ENCODE measurements around the gene SRP68. TPM values are rescaled to one million over a fixed set of nuclear protein-coding genes. Genes with fewer than 3 reads are reported as not detected.

Gene SRP68
- total RNA-seq, 1 donor from 2014 or later: 62.2 TPM

DNA sequence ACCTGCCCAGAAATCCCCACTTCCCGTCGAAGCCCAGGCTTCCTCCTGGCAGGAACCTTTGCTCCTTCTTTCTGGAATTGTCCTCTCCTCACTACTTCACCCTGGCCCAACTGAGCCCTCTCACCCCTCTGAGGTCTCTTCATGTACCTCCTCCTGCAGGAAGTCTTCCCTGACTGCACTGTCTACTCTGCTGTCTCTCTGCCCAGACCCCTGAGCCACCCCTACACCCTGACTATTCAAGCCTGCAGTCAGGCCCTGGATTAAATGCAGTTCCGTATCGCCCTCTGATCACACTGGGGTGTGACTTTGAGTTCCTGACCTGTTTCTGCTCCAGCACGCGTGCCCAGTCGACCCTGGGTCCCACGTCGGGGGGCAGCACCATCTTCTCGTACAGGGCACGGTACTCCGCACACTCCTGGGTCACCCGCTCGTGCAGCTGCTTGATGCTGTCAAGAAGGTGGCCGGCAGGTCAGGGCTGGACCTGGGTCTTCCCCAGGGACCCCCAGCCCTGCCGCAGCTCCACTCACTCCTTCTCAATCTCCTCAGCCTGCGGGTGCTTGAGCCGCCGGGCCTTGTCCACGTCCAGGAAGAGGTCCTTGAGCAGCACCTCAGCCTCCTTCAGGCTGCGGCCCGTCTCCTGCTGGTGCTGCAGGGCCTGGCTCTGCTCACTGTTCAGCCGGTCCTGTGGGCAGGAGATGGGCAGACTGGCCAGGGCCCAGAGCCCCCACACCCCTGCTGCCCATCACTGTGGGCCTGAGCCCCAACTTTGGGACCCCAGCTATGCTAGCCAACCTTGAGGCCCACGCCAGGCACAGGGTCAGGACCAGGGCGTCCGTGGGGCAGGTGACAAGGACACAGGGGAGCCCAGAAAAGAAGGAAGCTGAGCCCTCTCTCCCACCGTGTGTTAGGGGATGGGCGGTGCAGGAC is 49.1 kb downstream of the SRP68 start:
- no peak for DNase-seq (ENCODE audit: extremely low read depth, low read depth, low spot score)

DNA sequence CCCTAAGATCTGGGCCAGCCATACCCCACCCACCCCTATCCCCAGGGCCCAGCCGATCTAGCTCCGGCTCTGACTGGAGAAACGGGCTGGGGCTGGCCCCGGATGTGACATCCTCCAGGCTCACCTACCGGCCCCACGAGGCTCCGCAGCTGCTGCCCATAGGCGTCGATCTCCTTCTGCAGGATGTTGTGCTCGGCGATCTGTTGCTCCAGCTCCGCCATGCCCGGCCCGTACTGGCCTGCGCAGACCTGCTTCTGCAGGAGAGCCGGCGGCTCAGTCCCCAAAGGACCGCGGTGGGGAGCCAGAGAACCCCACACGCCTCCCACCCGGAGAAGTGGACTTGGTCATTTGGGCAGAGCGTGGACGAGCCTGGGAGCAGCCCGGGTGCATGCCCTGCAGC is 50.0 kb downstream of the SRP68 start:
- DNase-seq (ENCODE audit: extremely low read depth, low read depth, low spot score): no peak

DNA sequence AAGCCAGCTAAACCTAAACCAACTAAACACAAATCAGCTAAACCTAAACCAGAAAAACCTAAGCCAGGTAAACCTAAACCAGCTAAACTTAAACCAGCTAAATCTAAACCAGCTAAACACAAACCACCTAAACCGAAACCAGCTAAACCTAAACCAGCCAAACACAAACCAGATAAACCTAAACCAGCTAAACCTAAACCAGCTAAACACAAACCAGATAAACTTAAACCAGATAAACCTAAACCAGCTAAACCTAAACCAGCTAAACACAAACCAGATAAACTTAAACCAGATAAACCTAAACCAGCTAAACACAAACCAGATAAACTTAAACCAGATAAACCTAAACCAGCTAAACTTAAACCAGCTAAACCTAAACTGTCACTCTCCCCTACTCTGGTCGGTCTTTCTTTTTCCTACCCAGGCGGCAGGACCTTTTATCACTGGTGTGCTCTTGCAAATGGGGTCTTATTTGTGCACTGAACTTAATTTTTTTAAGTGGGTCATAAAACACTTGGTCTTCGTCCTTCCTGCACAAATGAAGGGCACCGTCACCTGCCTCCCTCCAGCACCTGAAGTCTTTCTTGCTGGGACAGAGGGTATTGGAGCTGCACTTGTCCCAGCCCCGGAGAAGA is 52.4 kb downstream of the SRP68 start:
- DNase-seq (ENCODE audit: extremely low read depth, low read depth, low spot score): no peak

DNA sequence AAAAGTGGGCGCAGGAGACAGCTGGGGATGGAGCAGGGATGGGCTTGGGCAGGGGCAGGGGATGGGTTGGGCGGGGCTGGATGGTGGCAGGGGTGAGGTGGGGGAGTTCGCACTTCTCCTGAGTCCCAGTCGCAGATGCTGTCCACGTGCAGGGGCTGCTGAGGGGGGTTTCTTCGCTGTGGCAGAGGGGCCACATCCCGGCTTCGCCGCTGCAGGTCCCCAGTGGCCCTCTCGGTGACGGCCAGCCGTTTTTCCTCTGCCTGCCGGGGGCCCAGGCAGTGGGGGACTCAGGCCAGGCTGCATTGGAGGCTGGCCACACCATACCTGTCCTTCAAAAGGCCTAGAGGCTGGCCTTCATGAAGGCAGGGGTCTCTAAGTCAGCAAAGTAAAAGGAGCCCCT is 53.5 kb downstream of the SRP68 start:
- no peak for DNase-seq (ENCODE audit: extremely low read depth, low read depth, low spot score)

DNA sequence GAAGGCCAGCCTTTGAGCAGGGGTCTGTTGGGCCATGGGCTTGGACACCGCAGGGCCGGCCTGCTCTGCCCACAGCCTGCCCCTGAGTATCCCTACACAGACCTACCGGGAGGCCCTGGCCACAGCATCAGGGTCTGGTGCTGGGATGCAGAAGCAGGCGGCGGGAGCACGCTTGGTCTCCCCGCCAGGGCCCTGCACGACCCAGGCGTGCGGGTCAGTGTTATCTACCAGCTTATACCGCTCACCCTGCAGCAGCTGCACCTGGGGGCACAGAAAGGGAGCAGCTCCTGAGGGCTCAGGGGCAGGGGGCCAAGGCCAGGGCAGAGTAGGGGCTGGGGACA is 54.0 kb downstream of the SRP68 start:
- DNase-seq (ENCODE audit: extremely low read depth, low read depth, low spot score): no peak

DNA sequence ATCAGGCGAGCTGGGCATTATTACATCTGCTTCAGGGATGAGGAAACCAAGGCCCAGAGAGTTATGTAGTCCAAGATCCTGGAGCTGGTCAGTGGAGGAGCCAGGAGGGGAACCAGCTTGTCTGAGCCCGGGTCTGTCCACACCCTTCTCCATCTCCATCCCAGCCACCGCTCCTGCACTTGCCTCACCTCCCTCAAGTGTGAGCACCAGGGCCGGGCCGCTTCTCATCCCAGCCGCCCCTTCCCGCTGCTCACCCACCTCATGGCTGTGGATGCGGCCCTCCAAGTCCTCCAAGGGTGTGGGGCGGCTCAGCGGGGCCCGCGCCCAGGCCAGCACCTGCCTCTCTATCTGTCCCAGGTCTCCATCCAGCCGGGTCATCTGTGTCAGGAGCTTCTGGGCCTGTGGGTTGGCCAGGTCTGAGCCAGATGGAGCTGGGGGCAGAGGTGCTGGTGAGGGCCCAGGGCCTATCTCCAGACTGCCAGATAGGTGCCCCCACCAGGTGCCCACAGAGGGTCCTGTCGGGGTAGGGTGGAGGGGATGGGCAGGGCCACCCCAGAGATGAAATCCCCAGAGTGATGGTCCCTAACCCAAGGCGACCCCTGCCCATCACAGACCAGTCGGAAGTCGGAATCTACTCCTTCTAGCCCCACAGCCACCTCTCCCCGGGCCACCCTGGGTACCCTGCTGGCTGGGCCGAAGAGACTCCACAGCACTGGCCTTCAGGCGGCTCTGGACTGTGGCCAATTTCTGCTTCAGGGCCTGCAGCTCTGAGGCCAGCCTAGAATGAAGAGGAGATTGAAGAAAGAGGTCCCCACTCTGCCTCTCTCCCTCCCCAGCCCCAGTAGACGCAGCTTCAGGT is 54.6 kb downstream of the SRP68 start:
- no peak for DNase-seq (ENCODE audit: extremely low read depth, low read depth, low spot score)

DNA sequence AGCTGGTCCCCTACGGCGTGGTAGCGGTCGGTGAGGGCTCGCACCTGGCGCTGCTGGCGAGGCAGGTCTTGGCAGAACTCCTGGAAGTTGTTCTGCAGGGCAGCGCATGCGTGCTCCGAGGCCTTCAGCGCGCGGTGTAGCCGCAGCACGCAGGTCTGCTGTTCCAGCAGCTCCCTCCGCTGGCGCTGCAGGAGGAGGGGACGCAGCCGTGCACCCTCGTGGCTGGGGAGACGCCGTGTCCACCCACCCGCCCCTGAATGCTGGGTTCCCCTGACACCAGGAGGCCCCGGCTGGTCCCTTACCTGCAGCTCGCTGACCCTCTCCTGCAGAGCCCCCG is 57.4 kb downstream of the SRP68 start:
- DNase-seq (ENCODE audit: extremely low read depth, low read depth, low spot score): no peak

DNA sequence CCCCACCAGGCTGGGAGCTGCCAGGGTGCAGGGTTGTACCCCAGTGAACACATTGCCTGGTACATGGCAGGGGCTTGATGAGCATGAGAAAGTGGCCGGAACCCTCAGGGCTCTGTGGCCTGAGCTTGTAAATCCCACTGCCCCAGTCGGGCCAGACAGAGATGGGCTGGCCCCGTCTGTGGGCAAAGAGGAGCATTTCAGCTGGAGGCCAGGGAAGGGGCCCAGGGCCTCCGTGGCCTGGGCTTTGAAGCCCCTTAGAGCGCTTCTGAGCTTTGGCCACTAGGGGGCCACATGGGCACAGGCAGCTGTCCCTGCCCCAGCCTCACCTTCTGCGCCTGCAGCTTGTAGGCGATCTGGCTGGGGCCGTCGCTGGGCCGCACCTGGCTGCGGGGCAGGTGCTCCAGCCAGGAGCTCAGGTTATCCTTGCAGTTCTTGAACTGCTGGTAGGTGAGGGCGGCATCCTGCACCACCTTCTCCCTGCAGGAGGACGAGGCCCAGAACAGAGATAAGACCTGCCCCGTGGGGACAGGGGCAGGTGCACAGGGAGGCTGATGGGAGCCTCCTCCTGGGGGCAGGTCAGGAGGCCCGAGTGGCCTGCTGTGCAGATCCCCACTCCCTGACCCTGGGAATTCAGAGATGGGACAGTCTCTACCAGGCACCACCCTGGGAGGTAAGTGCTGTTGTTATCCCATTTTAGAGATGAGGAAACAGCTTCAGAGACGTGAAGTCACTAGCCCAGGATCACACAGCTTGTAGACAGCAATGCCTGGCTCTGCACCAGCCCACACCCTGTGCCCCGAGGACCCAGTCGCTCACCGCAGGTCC is 58.0 kb downstream of the SRP68 start:
- no peak for DNase-seq (ENCODE audit: extremely low read depth, low read depth, low spot score)

DNA sequence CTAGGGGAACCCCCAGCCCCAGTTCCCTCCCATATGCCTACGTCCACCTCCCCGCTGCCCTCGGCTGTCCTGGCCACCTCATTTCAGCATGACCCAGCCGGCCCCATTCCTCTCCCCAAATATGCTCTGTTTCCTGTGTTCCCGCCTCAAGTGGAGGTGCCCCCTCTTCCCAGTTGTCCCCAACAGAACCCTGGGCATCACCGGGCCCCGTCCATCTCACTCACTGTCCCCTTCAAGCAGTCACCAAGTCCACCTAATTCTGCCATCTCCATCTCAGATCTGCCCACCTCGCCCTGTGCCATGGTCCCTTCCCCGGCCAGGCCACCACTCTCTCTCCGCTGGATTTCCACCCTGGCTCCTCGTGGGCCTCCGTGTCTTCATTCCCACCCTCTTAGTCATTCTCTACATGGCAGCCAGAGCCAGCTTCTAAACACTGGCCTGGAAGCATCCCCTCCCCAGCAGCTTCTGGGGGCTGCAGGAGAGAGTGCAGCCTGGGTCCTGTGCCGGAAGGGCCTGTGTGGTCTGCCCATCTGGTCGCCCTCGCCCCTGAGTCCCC is 58.9 kb downstream of the SRP68 start:
- DNase-seq (ENCODE audit: extremely low read depth, low read depth, low spot score): no peak

DNA sequence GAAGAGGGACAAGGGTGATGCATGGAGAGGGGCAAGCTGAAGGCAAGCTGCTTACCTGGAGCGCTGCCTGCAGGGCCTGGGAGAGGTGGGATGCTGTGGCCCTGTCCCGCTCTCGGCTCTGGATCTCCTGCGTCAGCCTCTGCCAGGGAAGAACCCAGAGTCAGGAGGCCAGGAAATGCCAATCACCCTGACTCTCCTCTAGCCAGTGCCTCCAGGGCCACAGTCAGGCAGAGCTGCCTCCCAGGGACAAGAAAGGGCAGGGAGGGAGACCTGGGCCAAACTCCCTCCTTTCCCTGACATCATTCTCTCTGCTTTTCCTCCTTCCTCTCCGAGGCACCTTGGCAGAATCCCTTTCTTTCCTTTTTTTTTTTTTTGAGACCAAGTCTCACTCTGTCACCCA is 60.4 kb downstream of the SRP68 start:
- DNase-seq (ENCODE audit: extremely low read depth, low read depth, low spot score): no peak

DNA sequence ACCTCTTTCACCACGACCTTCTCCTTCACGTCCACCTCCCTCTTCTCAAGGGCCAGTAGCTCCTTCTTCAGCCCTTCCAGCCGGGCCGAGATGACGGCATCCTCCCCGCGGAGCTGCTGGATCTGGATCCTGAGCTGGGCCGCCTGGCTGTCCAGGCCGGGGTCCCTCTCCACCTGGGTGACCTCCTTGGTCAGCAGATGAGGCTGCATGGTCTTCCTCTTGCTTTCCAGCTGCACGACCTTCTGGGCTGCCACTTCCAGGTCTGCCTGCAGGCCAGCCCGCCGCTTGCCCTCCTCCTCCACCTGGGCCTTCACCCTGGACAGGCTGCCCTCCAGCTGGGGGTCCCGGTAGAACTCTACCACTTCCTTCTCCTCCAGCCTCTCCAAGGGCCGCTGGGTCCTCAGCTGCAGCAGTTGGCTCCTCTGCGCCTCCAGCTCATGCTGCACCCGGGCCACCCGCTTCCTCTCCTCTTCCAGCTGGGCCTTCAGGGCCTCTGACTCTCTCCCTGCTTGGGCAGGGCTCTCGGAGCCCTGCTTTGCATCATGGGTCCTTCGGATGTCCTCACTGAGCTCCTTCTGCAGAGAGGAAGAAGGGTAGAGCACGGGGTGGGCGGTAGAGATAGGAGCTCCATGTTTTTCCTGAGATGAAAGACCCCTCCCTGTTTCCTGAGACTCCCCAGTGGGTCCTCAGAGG is 62.2 kb downstream of the SRP68 start:
- no peak for DNase-seq (ENCODE audit: extremely low read depth, low read depth, low spot score)

DNA sequence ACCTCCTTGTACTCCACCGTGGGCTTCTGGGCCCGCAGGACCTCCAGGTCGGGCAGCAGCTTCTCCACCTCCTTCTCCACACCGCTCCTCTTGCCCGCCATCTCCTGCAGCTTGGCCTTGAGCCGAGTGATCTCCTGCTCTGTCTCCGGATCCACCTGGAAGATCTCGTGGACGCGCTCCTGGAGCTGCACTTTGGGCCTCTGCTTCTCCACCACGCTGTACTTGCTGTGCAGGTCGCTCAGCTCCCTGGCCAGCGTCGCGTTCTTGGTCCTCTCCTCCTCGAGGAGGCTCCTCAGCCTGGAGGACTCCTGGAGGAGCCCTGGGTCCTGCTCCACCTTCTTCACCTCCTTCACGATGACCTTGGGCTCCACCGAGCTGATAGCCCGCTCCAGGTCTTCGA is 62.9 kb downstream of the SRP68 start:
- no peak for DNase-seq (ENCODE audit: extremely low read depth, low read depth, low spot score)

DNA sequence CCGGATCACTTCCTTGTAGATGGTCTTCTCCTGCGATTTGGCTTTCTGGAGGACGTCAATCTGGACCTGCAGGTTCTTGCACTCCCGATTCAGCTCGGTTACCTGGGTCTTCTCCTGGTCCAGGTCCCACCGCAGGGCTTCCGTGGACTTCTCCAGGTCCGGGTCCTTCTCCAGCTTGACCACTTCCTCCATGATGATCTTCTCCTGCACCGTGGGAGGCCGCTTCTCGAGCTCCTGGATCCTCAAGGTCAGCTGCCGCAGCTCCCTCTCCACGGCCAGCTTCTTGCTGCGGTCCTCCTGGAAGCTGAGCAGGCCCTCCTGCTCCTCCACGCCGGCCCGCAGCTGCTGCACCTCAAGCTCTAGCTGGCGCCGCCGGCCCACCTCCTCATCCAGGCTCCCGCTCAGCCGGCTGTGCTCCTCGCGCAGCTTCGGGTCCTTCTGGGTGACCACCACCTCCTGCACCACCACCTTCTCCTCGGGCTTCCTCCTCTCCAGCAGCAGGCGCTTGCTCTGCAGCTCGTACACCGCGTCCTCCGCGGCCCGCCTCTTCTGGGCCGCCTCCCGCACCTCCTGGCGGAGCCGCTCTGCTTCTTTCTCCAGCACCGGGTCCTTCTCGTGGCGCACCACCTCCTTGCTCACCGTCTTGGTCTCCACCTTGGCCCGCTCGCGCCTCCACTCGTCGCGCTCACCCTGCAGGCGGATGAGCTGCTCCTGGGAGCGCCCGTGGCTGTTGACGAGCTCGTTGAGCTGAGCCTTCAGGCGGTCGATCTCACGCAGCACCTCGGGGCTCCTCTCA is 63.5 kb downstream of the SRP68 start:
- no peak for DNase-seq (ENCODE audit: extremely low read depth, low read depth, low spot score)

DNA sequence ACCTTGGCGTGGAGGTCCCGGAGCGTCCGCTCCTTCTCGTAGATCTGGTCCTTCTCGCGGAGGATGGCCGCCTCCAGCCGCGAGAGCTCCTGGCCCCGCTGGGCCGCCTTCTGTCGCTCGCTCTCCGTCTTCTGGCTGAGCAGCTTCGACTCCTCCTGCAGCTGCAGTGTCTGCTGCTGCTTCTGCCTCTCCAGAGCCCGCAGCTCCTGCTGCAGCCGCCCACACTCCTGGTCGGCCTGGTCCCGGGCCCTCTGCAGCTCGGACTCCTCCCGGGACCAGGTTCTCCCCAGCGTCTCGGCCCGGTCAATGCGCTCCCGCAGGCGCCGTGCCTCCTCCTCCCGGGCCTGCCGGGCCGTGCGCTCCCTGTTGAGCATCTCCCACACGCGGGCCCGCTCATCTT is 64.1 kb downstream of the SRP68 start:
- DNase-seq (ENCODE audit: extremely low read depth, low read depth, low spot score): no peak

DNA sequence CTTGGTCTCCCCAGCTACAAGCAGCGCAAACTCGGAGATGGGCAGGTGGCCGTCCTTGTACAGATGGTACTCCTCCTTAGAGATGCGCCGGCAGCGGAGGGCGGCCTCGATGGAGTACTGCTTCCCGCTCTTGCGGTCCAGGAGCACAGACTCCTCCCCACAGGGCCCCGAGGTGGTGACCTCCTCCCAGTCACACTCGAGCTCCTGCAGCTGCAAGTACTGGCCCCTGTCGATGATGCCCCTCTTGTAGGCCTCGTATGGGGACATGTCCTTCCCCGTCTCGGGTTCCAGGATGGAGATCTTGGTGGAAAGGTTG is 64.5 kb downstream of the SRP68 start:
- DNase-seq (ENCODE audit: extremely low read depth, low read depth, low spot score): no peak

DNA sequence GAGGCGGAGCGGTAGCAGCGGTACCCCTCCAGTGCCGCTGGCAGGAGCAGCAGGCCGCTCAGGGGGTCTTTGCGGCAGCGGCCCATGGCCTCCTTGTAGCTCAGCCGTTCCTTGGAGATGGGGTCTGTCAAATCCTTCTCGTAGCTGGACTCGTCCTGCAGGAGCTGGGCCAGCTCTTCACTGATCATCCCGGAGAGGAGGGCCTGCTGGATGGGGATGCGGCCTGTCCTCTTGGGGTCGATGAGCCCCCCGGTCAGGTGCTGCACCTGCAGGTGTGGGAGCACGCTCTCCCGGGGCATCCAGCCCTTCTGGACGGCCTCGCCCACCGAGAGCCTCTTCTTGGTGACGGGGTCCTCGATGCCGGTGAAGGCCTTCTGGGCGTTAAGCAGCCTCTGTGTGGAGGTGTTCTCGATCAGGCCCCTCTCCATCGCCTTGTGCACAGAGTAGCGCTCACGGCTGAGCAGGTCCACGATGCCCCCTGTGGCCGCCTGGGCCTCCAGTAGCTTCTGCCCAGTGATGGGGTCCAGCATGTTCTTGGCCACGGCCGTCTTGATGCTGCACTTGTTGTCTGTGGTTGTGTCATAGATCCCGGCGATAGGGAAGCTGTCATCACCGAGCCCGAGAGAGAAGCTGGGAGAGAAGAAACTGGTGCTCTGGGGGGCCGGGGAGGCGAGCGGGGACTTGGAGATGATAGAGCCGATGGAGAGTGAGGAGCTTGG is 65.0 kb downstream of the SRP68 start:
- no peak for DNase-seq (ENCODE audit: extremely low read depth, low read depth, low spot score)

DNA sequence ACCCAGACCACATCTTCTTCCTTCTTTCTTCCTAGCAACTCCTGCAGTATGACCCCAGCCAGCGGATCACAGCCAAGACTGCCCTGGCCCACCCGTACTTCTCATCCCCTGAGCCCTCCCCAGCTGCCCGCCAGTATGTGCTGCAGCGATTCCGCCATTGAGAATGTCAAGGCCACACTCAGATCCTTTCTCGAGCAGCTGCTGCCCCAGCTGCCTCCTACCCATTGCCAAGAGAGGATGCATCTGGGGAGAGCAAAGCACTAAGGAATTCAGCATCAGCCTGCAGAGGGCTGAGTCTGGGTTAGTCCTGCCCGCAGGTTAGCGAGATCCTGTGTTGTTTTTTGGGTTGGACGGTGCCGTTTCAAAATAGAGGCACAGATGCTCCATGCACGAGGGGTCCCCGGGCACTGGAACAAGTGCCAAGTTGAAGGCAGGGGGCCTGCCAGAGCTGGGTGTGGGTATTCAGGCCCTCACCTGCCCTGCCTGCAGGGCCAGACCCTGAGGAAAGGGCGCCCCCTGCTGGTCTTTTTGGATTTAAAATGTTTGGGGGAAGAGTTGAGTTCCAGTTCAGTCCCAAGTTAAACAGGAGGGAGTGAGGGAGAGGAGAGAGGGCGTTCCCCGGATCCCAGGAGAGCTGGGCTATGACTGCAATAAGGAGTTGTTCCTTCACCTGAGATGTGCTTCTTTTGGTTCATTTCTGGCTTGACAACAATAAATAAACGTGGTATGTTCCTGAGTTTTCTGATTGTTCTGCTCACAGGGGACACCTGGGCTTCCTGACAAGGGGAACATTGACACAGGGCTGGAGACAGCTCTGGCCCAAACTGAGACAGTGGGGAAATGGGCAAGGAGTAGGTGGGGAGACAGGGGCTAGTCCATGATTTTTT is 66.8 kb downstream of the SRP68 start:
- DNase-seq (ENCODE audit: extremely low read depth, low read depth, low spot score): no peak

All from glomerular endothelial cell (primary cell).